GM21786 (cell line): ENCODE measurements around the gene HMG20B.

Experiments used
- ATAC-seq: cut with Tn5 transposase; IDR thresholded peaks from one replicate; pipeline ENCODE4 v1.9.1; 2021; ENCODE audit not compliant: unreplicated experiment

Gene HMG20B

GRCh38 chr19:3536429-3537100 is 36.2 kb upstream of the HMG20B start:
- no peak for ATAC-seq

- ATAC-seq, result no peak
These were observed 35.7 kb upstream of the HMG20B start for GRCh38 chr19:3537101-3537437.

GRCh38 chr19:3537438-3538240 is 35.1 kb upstream of the HMG20B start:
- no peak for ATAC-seq

GRCh38 chr19:3538258-3538929 is 34.4 kb upstream of the HMG20B start:
- ATAC-seq, result no peak

DNA sequence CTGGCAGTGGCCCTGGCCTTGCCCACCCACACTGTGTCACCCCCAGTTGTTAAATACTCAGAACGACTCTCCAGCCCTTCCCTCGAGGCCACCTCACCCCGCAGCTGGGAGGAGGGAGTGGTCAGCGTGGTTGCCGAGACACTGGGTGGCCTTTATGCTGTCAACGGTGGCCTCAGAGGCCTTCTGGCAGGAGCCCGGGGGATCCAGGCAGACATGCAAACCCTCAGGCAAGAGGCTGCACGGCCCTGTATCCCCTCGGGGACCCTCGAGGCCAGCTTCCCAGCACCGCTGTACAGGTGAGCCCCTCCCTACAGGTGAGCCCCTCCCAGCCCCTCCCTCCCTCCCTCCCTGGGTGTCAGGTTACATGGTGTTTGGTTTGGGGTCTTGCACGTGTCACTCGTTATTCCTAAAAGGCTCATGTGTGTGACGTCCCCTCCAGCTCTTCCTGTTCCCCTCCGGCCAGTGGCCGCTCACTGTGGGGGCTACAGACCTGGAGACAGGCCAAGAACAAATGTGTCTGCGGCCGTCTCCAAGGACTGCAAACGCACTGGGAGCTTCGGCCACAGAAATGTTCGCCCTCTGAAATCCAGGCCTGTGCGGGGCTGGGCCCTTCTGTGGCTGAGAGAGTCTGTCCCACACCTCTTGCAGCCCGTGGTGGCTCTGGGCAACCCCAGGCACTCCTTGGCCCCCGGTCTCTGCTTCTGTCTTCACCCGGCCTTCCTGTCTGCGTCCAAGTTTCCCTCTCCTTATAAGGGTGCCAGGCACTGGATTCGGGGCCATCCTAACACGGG is 33.6 kb upstream of the HMG20B start, which contains the start of gene TEKTIP1:
Gene TEKTIP1, plus strand, starts transcription at position 210 of the 791 bp plus-strand sequence. Its CDS starts 4 bp downstream, at position 214.
- ATAC-seq, result no peak

DNA sequence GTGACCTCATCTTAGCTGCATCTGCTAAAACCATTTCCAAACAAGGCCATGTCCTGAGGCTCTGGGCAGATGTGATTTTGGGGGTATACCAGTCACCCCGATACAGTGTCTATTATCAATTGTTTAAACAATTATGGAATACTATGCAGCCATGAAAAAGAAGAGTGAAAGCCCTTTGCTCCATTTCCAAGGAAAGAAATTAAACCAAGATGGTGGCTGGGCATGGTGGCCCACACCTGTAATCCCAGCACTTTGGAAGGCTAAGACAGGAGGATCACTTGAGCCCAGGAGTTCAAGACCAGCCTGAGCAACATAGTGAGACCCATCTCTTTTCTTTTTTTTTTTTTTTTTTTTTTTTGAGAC is 33.0 kb upstream of the HMG20B start:
- no peak for ATAC-seq

DNA sequence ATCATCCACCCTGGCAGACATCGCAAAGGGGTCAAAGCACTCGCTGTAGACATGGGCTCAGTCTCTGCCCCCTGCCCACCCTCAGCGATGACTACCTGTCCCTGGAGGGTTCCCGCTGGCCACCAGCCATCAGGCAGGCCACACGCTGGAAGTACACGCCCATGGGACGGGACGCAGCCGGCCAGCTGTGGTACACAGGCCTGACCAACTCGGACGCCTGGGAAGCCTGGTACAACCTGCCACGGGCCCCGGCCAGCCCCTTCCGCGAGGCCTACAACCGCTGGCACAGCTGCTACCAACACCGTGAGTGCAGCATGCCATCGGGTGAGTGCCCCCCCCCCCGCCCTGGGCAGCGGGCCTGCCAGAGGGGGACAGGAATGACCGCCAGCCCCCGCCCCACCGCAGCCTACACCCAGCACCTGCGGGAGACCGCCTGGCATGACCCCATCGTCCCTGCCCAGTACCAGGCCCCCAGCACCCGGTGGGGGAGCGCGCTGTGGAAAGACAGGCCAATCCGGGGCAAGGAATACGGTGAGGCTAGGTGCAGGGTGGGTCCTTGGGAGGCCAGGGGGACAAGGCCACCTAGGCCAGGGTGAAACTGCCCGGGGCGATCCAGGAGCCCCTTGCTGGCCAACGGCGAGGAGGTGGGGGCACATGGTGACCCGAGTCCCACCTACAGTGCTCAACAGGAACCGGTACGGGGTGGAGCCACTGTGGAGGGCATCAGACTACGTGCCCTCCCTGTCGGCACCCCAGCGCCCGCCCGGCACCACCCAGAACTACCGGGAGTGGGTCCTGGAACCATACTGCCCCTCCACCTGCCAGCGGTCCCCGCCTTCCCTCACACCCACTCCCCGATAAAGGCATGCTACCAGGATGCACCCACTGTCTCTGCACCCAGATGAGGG is 29.3 kb upstream of the HMG20B start:
- ATAC-seq, result no peak

- no peak for ATAC-seq
These were observed 28.7 kb upstream of the HMG20B start for GRCh38 chr19:3544058-3544376.

DNA sequence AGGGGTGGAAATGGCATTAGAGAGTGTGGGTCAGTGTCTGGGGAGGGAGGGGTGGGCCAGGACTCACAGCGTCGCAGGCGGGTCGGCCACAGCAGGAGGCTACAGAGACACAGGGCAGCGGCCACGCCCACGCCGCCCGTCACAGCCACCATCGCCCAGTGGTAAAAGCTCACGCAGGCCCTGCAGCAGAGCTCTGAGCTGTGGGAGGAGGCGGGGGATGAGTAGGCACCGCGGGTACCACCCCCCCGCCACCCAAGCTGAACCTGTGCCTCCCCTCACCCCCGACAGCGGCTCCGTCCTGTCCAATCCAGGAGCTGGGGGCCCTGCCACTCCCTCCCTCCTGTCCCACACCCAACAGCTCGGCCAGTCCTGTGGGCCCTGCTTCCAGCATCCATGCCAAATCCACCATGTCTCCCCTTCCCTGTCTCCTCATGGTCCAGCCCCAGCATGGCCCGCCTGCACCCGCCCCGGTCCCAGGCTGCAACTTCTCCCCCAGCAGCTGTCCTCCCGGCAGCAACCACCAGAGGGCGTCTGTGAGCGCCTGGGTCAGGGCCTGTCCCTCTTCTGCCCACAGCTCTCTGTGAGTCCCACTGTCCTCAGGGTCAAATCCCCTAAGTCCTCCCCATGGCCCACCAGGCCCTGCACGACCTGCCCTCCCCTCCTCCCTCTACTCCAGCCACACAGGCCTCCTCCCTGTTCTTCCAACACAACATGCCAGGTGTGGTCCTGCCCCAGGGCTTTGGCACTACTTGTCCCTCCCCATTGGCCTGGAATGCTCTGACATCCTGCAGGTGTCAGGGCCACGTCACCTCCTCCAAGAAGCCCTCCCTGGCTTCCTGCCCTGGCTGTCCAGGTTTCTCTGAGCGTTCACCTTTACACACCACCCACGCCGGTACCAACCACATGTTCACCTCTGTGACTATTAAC is 27.7 kb upstream of the HMG20B start:
- no peak for ATAC-seq

DNA sequence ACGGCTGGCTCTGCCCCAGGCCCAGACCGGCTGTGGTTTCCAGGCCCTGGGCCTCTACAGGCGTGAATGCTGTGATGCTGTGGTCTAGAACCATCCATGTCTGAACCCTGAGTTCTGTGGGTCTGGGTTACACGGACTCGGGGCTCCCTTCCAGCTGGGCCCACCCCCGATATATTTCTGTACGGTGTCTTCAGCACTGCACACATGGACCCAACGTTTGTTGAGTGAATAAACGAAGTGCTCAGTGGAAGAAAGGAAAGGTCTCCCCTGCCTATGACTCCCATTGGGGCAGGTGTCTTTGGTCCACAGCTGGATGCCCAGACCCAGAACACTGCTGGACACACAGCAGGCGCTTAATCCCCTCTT is 27.1 kb upstream of the HMG20B start:
- no peak for ATAC-seq

DNA sequence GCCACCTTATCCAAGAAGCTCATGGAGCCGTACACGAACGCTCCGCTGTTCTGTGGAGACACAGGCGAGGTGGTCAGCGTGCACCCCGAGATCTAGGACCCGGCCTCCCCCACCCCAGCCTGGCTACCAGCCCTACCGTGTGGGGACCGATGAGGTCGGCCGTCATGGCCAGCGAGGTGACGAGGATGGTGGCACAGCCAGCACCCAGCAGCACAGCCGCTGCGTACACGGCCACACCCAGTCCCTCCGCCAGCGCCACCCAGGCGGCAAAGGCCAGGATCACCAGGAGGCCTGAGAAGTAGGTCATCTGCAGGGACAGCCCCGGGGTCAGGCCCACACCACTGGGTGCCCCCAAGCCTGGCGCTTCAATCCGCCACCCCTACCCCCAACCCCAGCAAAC is 26.6 kb upstream of the HMG20B start:
- no peak for ATAC-seq

GRCh38 chr19:3547301-3547731 is 25.4 kb upstream of the HMG20B start:
- no peak for ATAC-seq

DNA sequence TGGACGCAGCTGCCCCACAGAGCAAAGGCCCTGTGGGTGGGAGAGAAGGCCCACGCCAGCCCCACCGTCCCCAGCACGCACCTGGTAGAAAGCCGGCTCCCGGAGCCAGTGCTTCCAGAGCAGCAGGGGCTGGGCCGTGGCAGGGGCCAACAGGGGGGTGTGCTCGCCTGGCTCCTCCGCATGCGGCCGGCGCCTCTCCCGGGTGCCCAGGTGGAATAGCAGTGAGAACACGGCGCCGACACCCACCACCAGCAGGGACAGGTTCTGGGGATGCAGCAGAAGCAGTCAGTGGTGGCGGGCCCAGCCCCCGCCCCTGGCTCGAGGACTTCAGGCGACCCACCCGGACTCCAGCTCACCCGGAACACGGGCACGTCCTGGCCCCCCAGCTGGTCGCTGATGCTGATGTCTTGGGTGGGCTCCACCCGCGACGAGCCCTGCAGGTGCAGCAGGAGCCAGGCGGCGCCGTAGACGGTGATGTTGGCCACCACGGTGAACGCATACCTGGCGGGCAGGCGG is 24.9 kb upstream of the HMG20B start:
- no peak for ATAC-seq

DNA sequence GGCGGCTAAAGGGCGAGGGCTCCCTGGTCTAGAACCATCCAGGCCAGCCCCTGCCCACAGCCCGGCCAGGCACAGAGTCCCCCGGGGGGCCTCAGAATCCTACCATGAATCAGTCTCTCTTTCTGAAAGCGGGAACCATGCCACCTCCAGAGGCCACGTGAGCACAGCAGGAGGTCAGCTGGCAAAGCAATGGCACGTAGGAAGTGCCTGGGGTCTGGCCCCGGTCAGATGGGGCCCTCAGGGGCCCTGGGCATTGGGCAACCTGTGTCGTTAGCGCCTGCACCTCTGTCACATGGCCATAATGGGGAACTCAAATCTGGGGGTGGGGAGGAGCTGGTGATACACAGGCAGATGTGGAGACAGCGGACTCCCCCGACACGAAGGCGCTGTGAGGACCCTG is 24.1 kb upstream of the HMG20B start:
- ATAC-seq, result no peak

DNA sequence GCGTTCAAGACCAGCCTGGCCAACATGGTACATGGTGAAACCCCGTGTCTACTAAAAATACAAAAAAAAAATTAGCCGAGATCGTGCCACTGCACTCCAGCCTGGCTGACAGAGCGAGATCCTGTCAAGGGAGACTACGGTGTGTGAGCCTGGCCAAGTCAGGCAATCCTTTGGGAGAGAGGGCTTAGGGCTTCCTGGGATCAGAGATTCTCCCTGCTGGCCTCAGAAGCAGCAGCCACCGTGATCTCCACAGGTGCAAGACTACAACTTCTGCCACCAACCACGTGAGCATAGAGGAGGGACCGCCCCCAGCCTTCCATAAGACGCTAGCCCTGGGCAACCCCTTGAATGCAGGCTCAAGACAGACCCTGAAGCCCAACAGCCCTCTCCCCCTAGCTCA is 22.9 kb upstream of the HMG20B start:
- ATAC-seq, result no peak

DNA sequence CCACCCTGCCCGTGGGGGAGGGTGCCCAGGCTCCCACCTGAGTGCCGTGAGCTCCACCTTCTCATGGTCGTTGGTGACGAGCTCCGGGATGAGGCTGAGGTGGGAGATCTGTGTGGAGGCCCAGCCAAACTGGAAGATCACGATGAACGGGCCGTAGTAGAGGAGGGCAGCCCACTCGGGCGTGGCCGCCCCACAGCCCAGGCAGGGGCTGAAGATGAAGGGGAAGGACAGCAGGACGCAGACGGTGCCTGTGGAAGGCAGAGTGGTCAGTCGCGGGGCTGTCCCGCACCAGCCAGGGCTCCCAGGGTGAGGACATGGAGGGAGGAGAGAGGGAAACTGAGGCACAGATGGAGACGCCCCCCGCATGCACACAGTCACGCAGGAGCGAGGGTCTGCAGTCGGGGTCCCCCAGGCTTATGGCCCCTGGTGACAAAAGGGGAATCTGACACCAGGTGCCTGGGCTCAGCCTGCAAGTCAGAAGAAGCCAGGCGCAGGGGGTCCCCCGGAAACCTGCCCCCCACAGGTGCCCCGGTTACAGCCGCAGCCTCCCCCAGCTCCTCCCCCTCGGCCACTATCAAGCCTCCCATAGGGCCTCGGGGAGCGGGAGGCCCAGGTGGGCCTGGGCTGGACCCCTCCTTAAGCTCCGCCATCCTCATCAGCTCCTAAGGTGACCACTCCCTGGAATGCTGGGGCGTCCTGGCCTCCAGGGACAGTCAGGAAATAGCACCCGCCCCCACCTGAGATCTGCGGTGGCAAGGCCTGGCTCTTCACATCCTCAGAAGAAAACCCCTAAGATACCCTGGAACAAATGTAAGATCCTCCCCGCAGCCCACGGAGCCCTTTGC is 21.6 kb upstream of the HMG20B start:
- no peak for ATAC-seq

DNA sequence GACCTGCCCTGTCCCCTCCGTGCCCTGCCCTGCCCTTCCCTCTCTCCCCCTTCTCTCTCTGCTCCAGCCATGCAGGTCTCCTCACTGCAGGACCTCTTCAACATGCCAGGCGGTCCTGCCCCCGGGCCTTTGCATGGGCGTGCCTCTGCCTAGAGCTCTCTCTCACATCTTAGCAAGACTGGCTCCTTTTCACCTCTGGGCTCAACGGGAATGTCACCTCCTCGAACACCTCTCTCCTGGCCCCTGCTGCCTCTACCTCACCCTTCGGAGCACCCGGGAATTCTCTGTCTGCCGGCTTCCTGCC is 21.0 kb upstream of the HMG20B start:
- no peak for ATAC-seq

DNA sequence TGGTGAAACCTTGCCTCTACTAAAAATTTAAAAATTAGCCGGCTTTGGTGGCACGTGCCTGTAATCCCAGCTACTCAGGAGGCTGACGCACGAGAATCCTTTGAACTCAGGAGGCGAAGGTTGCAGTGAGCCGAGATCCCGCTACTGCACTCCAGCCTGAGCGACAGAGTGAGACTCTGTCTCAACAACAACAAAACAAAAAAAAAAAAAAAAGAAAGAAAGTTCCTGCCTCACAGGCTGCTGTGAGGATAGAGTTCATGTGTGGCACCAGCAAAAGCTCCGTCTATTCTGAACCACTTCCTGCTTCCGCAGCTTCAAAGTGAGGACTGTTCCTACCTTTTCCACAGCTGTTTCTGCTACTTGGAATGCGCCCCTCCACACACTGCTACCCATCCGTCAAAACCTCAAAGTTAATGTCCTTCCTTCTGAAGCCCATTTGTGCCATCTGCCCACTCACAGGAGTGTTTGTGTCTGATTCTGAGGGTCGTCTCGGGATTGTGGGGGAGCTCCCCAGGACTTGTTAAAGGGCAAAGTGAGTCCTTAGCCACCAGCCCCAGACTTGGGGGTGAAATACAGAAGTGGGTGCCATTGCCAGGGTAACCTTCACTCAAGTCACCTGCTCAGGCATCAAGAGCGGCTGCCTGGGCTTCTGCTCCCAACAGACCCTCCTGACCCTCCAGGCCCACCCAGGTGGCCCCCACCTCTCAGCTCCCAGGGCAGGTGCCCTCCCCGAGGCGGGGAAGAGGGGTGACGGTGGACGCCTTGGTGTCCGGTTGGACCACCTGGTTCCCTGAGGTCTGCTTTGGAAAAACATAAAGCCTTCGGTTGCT is 18.3 kb upstream of the HMG20B start:
- ATAC-seq, result no peak
